Gastrocnemius medialis (tissue), 4 donors: ENCODE results near the gene NPM1.

ENCODE experiments used
- CTCF ChIP-seq, 5 experiments: fragments of 450-650 bp in 3 of 5; fragments of 200-600 bp in 2 of 5; sonication (generic) in 2 of 5; IDR thresholded peaks in 4 of 5; conservative IDR thresholded peaks in 1 of 5; 1 replicate in 4 of 5; 2 replicates in 1 of 5; pipeline ENCODE4 v1.5.1; 2016 to 2019; ENCODE audit warnings: antibody characterized with exemption in 5 of 5, mild to moderate bottlenecking in 3 of 5, moderate library complexity in 3 of 5
- POLR2A ChIP-seq, 2 donors: fragments of 450-650 bp; IDR thresholded peaks; one replicate each; pipeline ENCODE4 v1.6.1; 2017; ENCODE audit warnings: antibody characterized with exemption in 2 of 2, mild to moderate bottlenecking in 2 of 2, moderate library complexity in 2 of 2

- TF ChIP-seq CTCF (IDR thresholded peaks at IDR 0.05 in 4 of 5, conservative IDR thresholded peaks at IDR 0.05 in 1 of 5) (no peak), POLR2A (IDR thresholded peaks at IDR 0.05) (no peak)
Measured at GRCh38 chr5:171436804-171437285, 49.2 kb downstream of the NPM1 start.
